ENCODE results near the gene CNTNAP2. TPM values are rescaled to one million over a fixed set of nuclear protein-coding genes. Genes with fewer than 3 reads are reported as not detected.

Gene CNTNAP2
- total RNA-seq, 1 donor, result 7.6 TPM

- no peak for TF ChIP-seq CTCF (IDR thresholded peaks at IDR 0.05; ENCODE audit: extremely low read depth, low read depth, low read length)
- Histone ChIP-seq H3K27ac (ENCODE audit: low read depth, low read length) (no peak overlapping the region), H3K4me2 (ENCODE audit: insufficient read depth, low read length) (no peak overlapping the region), H3K4me1 (ENCODE audit: insufficient read depth, low read length) (no peaks in the 10 kb centered on the region), H4K20me1 (ENCODE audit: insufficient read depth, low read length) (no peaks in the 10 kb centered on the region), H3K9me3 (ENCODE audit: low read depth, low read length) (no peaks in the 10 kb centered on the region), H3K79me2 (ENCODE audit: insufficient read depth, low read length) (no peaks in the 10 kb centered on the region), H3K4me3 (ENCODE audit: insufficient read depth, low read length) (no peak overlapping the region), H2AFZ (ENCODE audit: low read length) (no peak overlapping the region), H3K27me3 (ENCODE audit: insufficient read depth, low read length) (no peaks in the 10 kb centered on the region), H3K36me3 (ENCODE audit: insufficient read depth, low read length) (no peaks in the 10 kb centered on the region)
- no peak for DNase-seq (ENCODE audit: insufficient read length, low spot score, missing footprints)
Observed at GRCh38 chr7:146683439-146683838, 566.8 kb downstream of the CNTNAP2 start.

- no peak for DNase-seq (ENCODE audit: insufficient read length, low spot score, missing footprints)
- Histone ChIP-seq H3K27me3 (ENCODE audit: insufficient read depth, low read length) (no peaks in the 10 kb centered on the region), H3K4me1 (ENCODE audit: insufficient read depth, low read length) (no peaks in the 10 kb centered on the region), H3K79me2 (ENCODE audit: insufficient read depth, low read length) (no peaks in the 10 kb centered on the region), H3K27ac (ENCODE audit: low read depth, low read length) (no peak overlapping the region), H2AFZ (ENCODE audit: low read length) (no peak overlapping the region), H4K20me1 (ENCODE audit: insufficient read depth, low read length) (no peaks in the 10 kb centered on the region), H3K9me3 (ENCODE audit: low read depth, low read length) (no peaks in the 10 kb centered on the region), H3K4me3 (ENCODE audit: insufficient read depth, low read length) (no peak overlapping the region), H3K4me2 (ENCODE audit: insufficient read depth, low read length) (no peak overlapping the region), H3K36me3 (ENCODE audit: insufficient read depth, low read length) (no peaks in the 10 kb centered on the region)
- TF ChIP-seq CTCF (IDR thresholded peaks at IDR 0.05; ENCODE audit: extremely low read depth, low read depth, low read length), result no peak
Observed at GRCh38 chr7:146690987-146691386, 574.4 kb downstream of the CNTNAP2 start.

GRCh38 chr7:146698995-146699610 lies 582.5 kb downstream of the CNTNAP2 start:
- no peaks in the 10 kb centered on the region for H3K27me3 ChIP-seq (ENCODE audit: insufficient read depth, low read length)
- DNase-seq (ENCODE audit: insufficient read length, low spot score, missing footprints), result no peak

More at GRCh38 chr7:146698995-146699610, 582.5 kb downstream of the CNTNAP2 start:
- H3K4me1 ChIP-seq (ENCODE audit: insufficient read depth, low read length), result no peaks in the 10 kb centered on the region
- H3K27ac ChIP-seq (ENCODE audit: low read depth, low read length), result no peak overlapping the region
- H2AFZ ChIP-seq (ENCODE audit: low read length), result no peak overlapping the region
- no peak overlapping the region for H3K4me3 ChIP-seq (ENCODE audit: insufficient read depth, low read length)
- no peaks in the 10 kb centered on the region for H3K36me3 ChIP-seq (ENCODE audit: insufficient read depth, low read length)
- no peaks in the 10 kb centered on the region for H4K20me1 ChIP-seq (ENCODE audit: insufficient read depth, low read length)
- no peaks in the 10 kb centered on the region for H3K79me2 ChIP-seq (ENCODE audit: insufficient read depth, low read length)
- H3K4me2 ChIP-seq (ENCODE audit: insufficient read depth, low read length), result no peak overlapping the region
- H3K9me3 ChIP-seq (ENCODE audit: low read depth, low read length), result peaks cover 5% of the 10 kb centered on the region
- no peak for TF ChIP-seq CTCF (IDR thresholded peaks at IDR 0.05; ENCODE audit: extremely low read depth, low read depth, low read length)
